ENCODE data around the gene PARD3B. TPM values are rescaled to one million over a fixed set of nuclear protein-coding genes. Genes with fewer than 3 reads are reported as not detected.

The PARD3B gene
- total RNA-seq, 1 experiment from 2014 or later, result 6.4 TPM

GRCh38 chr2:205280596-205281236, 735.4 kb downstream of the PARD3B start:
- H3K36me3 Mint-ChIP-seq (ENCODE audit: insufficient read depth in 1 of 3, low read depth in 3 of 3), result peaks cover 3 to 8% (median 4%) of the 10 kb centered on the region in 3 experiments; a peak in 5 of 7 replicates
- no peaks in the 10 kb centered on the region for H3K9me3 ChIP-seq (ENCODE audit: control insufficient read depth, low read depth, low read length)
- no peak overlapping the region for H2BK5ac ChIP-seq (ENCODE audit: insufficient read length, low read length)
- H3K27me3 Mint-ChIP-seq (ENCODE audit: low read depth), result no peaks in the 10 kb centered on the region
- peaks cover 38 to 53% of the 10 kb centered on the region in 2 experiments for H3K4me1 Mint-ChIP-seq
- no peak overlapping the region for H3K4ac ChIP-seq (ENCODE audit: low read depth, low read length)
- H2BK120ac ChIP-seq (ENCODE audit: low read depth, low read length, poor library complexity, severe bottlenecking), result no peak overlapping the region
- H4K20me1 ChIP-seq (ENCODE audit: control insufficient read depth, insufficient read depth, insufficient read length), result no peaks in the 10 kb centered on the region
- no peak overlapping the region for H2BK12ac ChIP-seq (ENCODE audit: insufficient read length, low read depth, low read length)
- H3T11ph ChIP-seq (ENCODE audit: low read length), result no peak overlapping the region
- H2BK20ac ChIP-seq (ENCODE audit: low read depth, low read length, poor library complexity, severe bottlenecking), result no peak overlapping the region
- H3K27ac Mint-ChIP-seq, result peak overlapping the region in 2 of 3 experiments; percentile 19 to 36; a peak in 5 of 7 replicates
- H4K8ac ChIP-seq (replicated peaks; ENCODE audit: insufficient read length, low read depth, low read length), result no peak overlapping the region
- H3K79me2 ChIP-seq (ENCODE audit: insufficient read depth, low read length), result no peaks in the 10 kb centered on the region
- H3K9me3 Mint-ChIP-seq, result no peaks in the 10 kb centered on the region; a peak in 1 of 5 replicates
- H2BK15ac ChIP-seq (ENCODE audit: low read depth, low read length), result no peak overlapping the region
- no peak overlapping the region for H4K5ac ChIP-seq (ENCODE audit: insufficient read length, low read depth, low read length)
- H3K4me3 Mint-ChIP-seq, result no peak overlapping the region
- H3K18ac ChIP-seq (ENCODE audit: insufficient read length, low read depth, low read length), result no peak overlapping the region
- H3K4me1 ChIP-seq (ENCODE audit: insufficient read depth, low read length), result peaks cover 6% of the 10 kb centered on the region; the same call in 1 of the 2 replicates
- H3K9ac ChIP-seq (ENCODE audit: extremely low read depth, insufficient read length, low read length), result no peak overlapping the region
- no peak overlapping the region for H3K27ac ChIP-seq (ENCODE audit: insufficient read length, low read depth, low read length)
- H3K27me3 ChIP-seq (ENCODE audit: insufficient read depth, low read length), result no peaks in the 10 kb centered on the region
- no peak overlapping the region for H2AFZ ChIP-seq (ENCODE audit: low read length)
- H2AK5ac ChIP-seq (ENCODE audit: insufficient read length, low read length), result no peak overlapping the region
- no peak overlapping the region for H3K56ac ChIP-seq (ENCODE audit: insufficient read length, low read depth, low read length)
- no peak for TF ChIP-seq CTCF (conservative IDR thresholded peaks at IDR 0.05)
- no peak for DNase-seq
- H3K79me1 ChIP-seq (ENCODE audit: insufficient read depth, low read depth, low read length, poor library complexity, severe bottlenecking), result no peaks in the 10 kb centered on the region
- H3K23me2 ChIP-seq (ENCODE audit: insufficient read length, low read depth, low read length, poor library complexity, severe bottlenecking), result no peaks in the 10 kb centered on the region
- no CpG with 5 or more reads among the region's 5 CpGs for WGBS (ENCODE audit: extremely low coverage, insufficient read length, low lambda C conversion rate)
- H4K91ac ChIP-seq (ENCODE audit: insufficient read length, low read depth, low read length), result no peak overlapping the region
- no peak overlapping the region for H3K23ac ChIP-seq (ENCODE audit: insufficient read length, low read depth, low read length)
- no peak overlapping the region for H3K14ac ChIP-seq (ENCODE audit: insufficient read depth, low read length)
- H3K4me2 ChIP-seq (ENCODE audit: insufficient read depth, insufficient read length, low read length), result no peak overlapping the region

Data from H9 (cell line).